Fibroblast of lung (primary cell): Measurements from ENCODE around the gene MSI2. TPM values are rescaled to one million over a fixed set of nuclear protein-coding genes. Genes with fewer than 3 reads are reported as not detected.

ENCODE experiments used
- DNase-seq, 2 donors: peaks; one replicate each; pipeline versions ENCODE4 v3.0.0 to v3.0.0-alpha.2; 2010; ENCODE audit warnings: low read depth in 2 of 2
- H2AFZ ChIP-seq: 2 replicates; pipeline ENCODE4 v1.5.1; 2012; ENCODE audit warnings: low read length, control low read depth, inconsistent platforms
- H3K27ac ChIP-seq: 2 replicates; pipeline ENCODE4 v1.5.1; 2011; ENCODE audit warnings: low read length, control low read depth; ENCODE audit not compliant: insufficient read depth
- H3K27me3 ChIP-seq: 2 replicates; pipeline ENCODE4 v1.5.1; 2011; ENCODE audit warnings: mild to moderate bottlenecking, low read length; ENCODE audit not compliant: control insufficient read depth, insufficient read depth
- H3K36me3 ChIP-seq: 2 replicates; pipeline ENCODE4 v1.5.1; 2011; ENCODE audit warnings: low read length; ENCODE audit not compliant: control insufficient read depth, insufficient read depth
- H3K4me1 ChIP-seq: 2 replicates; pipeline ENCODE4 v1.5.1; 2011; ENCODE audit warnings: low read length; ENCODE audit not compliant: control insufficient read depth, insufficient read depth; ENCODE audit errors: extremely low read depth
- H3K4me2 ChIP-seq: 2 replicates; pipeline ENCODE4 v1.5.1; 2011; ENCODE audit warnings: low read length, control low read depth; ENCODE audit not compliant: insufficient read depth; ENCODE audit errors: extremely low read depth
- H3K4me3 ChIP-seq, 4 experiments: fragments of 200-600 bp in 1 of 4; sonication (generic) in 1 of 4; replicated peaks in 1 of 4; 2 replicates each; pipeline ENCODE4 v1.5.1; 2011 to 2016; ENCODE audit warnings: low read length in 4 of 4, low read depth in 3 of 4, mild to moderate bottlenecking in 3 of 4, control low read depth in 2 of 4, inconsistent platforms in 1 of 4, mixed read lengths in 1 of 4; ENCODE audit not compliant: insufficient read depth in 1 of 4; ENCODE audit errors: control extremely low read depth in 1 of 4
- H3K79me2 ChIP-seq: 2 replicates; pipeline ENCODE4 v1.5.1; 2012; ENCODE audit warnings: mild to moderate bottlenecking, low read length, inconsistent platforms; ENCODE audit not compliant: control insufficient read depth, insufficient read depth
- H3K9ac ChIP-seq: 2 replicates; pipeline ENCODE4 v1.5.1; 2011; ENCODE audit warnings: mild to moderate bottlenecking, low read length, control low read depth; ENCODE audit not compliant: insufficient read depth
- H3K9me3 ChIP-seq: 2 replicates; pipeline ENCODE4 v1.5.1; 2012; ENCODE audit warnings: low read depth, low read length; ENCODE audit not compliant: control insufficient read depth, insufficient read depth
- H4K20me1 ChIP-seq: 2 replicates; pipeline ENCODE4 v1.5.1; 2011; ENCODE audit warnings: low read length; ENCODE audit not compliant: control insufficient read depth, insufficient read depth; ENCODE audit errors: extremely low read depth
- CTCF ChIP-seq, 2 donors: IDR thresholded peaks in 1 of 2; conservative IDR thresholded peaks in 1 of 2; 1 replicate in 1 of 2; 2 replicates in 1 of 2; pipeline ENCODE4 v1.5.1; 2011 to 2012; ENCODE audit warnings: low read length in 2 of 2, control low read depth in 1 of 2, inconsistent platforms in 1 of 2, low read depth in 1 of 2, mild to moderate bottlenecking in 1 of 2
- EZH2 ChIP-seq: IDR thresholded peaks from 2 replicates; pipeline ENCODE4 v1.5.1; 2012; ENCODE audit warnings: low read length, control low read depth, mild to moderate bottlenecking; ENCODE audit errors: missing control alignments
- polyA plus RNA-seq, 2 donors: library from polyadenylated mRNA; depleted of rRNA in 1 of 2; stranded (reverse) in 1 of 2; unstranded in 1 of 2; fragments of >200 nt; gene quantifications; 2 replicates each; pipeline ENCODE4 v1.2.1, GENCODE V29; 2011 to 2012; ENCODE audit warnings: missing spikeins in 1 of 2
- total RNA-seq: library from RNA; depleted of rRNA; stranded (reverse); fragments of >200 nt; gene quantifications from 2 replicates; pipeline ENCODE4 v1.2.1, GENCODE V29; 2014

Gene MSI2
- total and polyA plus RNA-seq, 2 donors (not counting 1 experiment from before 2014, with no cell fraction given), result 6.8 to 14.2 TPM

GRCh38 chr17:57302690-57303465 lies 46.6 kb downstream of the MSI2 start:
- Histone ChIP-seq H3K9ac (no peak overlapping the region), H3K27ac (no peak overlapping the region), H3K36me3 (no peaks in the 10 kb centered on the region), H3K4me2 (no peak overlapping the region), H3K79me2 (no peaks in the 10 kb centered on the region), H3K4me3 (no peak overlapping the region), H2AFZ (no peak overlapping the region), H3K9me3 (no peaks in the 10 kb centered on the region), H3K4me1 (no peaks in the 10 kb centered on the region), H3K27me3 (no peaks in the 10 kb centered on the region), H4K20me1 (no peaks in the 10 kb centered on the region)
- no peak for TF ChIP-seq CTCF (conservative IDR thresholded peaks at IDR 0.05 in 1 of 2, IDR thresholded peaks at IDR 0.05 in 1 of 2; ENCODE audit: low read depth in 1 of 2, low read length in 2 of 2)
- no peak for TF ChIP-seq EZH2
- no peak for DNase-seq

GRCh38 chr17:57305144-57305728 lies 48.9 kb downstream of the MSI2 start:
- TF ChIP-seq EZH2, result no peak
- no peak for TF ChIP-seq CTCF (conservative IDR thresholded peaks at IDR 0.05 in 1 of 2, IDR thresholded peaks at IDR 0.05 in 1 of 2; ENCODE audit: low read depth in 1 of 2, low read length in 2 of 2)
- H4K20me1 ChIP-seq, result no peaks in the 10 kb centered on the region
- H3K79me2 ChIP-seq, result no peaks in the 10 kb centered on the region
- no peak overlapping the region for H3K4me2 ChIP-seq
- no peak overlapping the region for H3K27ac ChIP-seq
- no peaks in the 10 kb centered on the region for H3K9me3 ChIP-seq
- H2AFZ ChIP-seq, result no peak overlapping the region
- no peaks in the 10 kb centered on the region for H3K27me3 ChIP-seq
- H3K9ac ChIP-seq, result no peak overlapping the region
- H3K4me1 ChIP-seq, result no peaks in the 10 kb centered on the region
- no peak for DNase-seq
- H3K36me3 ChIP-seq, result no peaks in the 10 kb centered on the region
- H3K4me3 ChIP-seq, result no peak overlapping the region

GRCh38 chr17:57305908-57306504 lies 49.7 kb downstream of the MSI2 start:
- no peaks in the 10 kb centered on the region for H3K36me3 ChIP-seq
- no peak overlapping the region for H3K27ac ChIP-seq
- no peaks in the 10 kb centered on the region for H4K20me1 ChIP-seq
- no peak for TF ChIP-seq EZH2
- no peak for TF ChIP-seq CTCF (conservative IDR thresholded peaks at IDR 0.05 in 1 of 2, IDR thresholded peaks at IDR 0.05 in 1 of 2; ENCODE audit: low read depth in 1 of 2, low read length in 2 of 2)
- H3K79me2 ChIP-seq, result no peaks in the 10 kb centered on the region
- no peaks in the 10 kb centered on the region for H3K9me3 ChIP-seq
- DNase-seq, result no peak
- no peak overlapping the region for H3K9ac ChIP-seq
- no peak overlapping the region for H3K4me3 ChIP-seq
- H3K4me2 ChIP-seq, result no peak overlapping the region
- H3K27me3 ChIP-seq, result no peaks in the 10 kb centered on the region
- no peaks in the 10 kb centered on the region for H3K4me1 ChIP-seq
- H2AFZ ChIP-seq, result no peak overlapping the region
